HL-60/S4 treated with retinoic acid at 250 ng/mL for 4 days and 3 days (cell line): ENCODE measurements around the gene UBAC2.

ENCODE experiments used
- in situ Hi-C: fragments of 300-500 bp; cut with MboI; formaldehyde crosslinking; loops from 2 replicates; pipeline ENCODE4 v1.7.0; 2022; ENCODE audit warnings: low sequenced_read_pairs

UBAC2 gene

GRCh38 chr13:99370481-99371275 is 170.0 kb downstream of the UBAC2 start:
- in situ Hi-C loops = no loop called here

- in situ Hi-C loops = no loop called here
Observed at GRCh38 chr13:99371956-99372355, 171.3 kb downstream of the UBAC2 start.

DNA sequence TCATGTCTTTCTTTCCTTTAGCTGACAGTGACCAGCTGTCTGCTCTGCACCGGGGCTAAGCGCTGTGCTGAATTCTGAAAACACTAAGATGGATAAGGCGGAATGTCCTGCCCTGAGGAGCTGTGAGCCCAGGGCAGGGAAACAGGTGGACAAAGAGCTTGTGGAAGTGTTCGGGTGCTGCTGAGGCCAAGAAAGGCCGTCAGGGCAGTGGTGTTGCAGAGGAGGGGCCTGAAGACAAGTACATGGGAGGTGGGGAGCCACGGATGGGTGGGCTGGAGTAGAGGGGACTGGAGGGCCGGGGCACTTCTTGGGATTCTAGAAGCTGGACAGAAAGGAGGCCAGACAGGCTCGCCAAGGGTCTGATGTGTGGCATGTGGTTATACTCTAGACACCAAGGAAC is 172.8 kb downstream of the UBAC2 start:
- in situ Hi-C loops = no loop called here

DNA sequence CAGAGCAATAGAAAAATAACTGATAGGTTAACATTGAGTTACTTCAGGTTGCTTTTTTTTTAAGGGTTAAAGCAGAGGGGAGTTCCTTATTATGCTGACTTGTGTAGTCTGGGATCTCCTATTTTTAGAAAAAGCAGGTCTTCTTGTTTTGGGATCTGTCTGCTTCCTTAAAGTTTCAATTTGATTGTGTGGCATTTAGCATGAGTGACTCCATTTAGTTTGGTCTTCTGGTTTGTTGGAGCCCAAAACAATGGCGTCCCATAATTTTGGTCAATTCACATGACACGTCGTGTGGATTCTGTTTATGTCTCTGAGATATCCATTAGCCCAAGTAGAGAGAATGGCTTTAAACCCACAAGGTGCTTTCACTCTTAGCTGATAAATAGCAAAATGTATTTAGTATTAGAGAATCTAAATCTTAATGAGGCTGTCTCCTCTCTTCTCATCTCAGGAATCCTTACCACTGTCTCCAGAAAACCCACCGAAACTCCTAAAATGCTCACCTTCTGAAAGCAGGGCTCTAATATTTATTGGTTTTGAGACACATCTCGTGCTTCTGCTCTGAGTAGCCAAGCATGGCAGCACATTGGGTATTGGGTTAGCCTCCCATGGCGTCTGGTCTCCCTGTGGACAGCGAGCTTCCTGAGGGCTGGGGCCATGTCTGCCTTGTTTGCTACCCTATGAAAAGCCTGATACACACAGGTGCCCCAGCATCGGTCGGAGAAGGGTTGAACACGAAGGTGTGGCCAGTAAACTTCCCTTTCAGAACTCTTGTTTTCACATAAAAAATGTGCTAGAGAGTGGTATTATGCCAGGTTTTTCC is 173.7 kb downstream of the UBAC2 start:
- in situ Hi-C loops = no loop called here

GRCh38 chr13:99374994-99375737 is 174.5 kb downstream of the UBAC2 start:
- in situ Hi-C loops = no loop called here

GRCh38 chr13:99375738-99376080 is 175.1 kb downstream of the UBAC2 start:
- in situ Hi-C loops = no loop called here

DNA sequence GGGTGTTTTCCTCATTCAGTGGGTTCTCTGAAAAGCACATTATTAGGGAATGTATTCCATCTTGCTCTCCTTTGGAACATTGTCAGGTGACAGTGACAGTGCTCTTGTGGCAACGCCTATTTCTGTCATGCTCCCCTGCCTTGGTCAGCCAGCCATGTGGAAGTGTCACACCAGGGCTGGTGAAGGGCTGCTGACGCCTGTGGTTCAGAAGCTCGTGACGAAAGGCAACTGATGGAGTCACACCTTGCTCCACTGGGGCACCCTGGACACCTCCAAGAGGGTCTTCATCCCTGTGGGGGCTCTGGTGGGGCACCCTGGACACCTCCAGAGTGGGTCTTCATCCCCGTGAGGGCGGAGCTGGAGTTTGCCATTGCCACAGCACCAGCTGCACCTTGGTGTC is 175.5 kb downstream of the UBAC2 start:
- in situ Hi-C loops = no loop called here

DNA sequence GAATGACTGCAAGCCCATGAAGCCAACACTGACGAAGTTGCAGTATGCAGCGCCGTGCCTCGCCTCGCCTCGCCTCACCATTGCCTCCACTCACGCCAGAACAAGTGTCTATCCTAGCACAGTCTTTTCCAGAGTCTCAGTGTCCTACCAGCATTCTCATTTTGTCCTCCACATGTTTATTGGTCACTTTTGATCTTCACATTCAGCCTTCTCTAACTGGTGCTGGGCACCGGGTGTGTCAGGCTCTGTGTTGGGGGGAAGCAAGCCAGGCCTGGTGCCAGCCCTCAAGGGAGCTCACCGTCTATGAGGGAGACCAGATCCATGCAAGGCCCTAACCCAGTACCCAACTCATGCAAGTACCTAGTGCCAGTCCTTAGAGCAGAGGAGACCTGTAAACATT is 176.3 kb downstream of the UBAC2 start:
- in situ Hi-C loops = no loop called here

GRCh38 chr13:99377641-99378040 is 177.0 kb downstream of the UBAC2 start:
- in situ Hi-C loops = no loop called here

- in situ Hi-C loops = no loop called here
Observed at GRCh38 chr13:99378985-99379733, 178.5 kb downstream of the UBAC2 start.

DNA sequence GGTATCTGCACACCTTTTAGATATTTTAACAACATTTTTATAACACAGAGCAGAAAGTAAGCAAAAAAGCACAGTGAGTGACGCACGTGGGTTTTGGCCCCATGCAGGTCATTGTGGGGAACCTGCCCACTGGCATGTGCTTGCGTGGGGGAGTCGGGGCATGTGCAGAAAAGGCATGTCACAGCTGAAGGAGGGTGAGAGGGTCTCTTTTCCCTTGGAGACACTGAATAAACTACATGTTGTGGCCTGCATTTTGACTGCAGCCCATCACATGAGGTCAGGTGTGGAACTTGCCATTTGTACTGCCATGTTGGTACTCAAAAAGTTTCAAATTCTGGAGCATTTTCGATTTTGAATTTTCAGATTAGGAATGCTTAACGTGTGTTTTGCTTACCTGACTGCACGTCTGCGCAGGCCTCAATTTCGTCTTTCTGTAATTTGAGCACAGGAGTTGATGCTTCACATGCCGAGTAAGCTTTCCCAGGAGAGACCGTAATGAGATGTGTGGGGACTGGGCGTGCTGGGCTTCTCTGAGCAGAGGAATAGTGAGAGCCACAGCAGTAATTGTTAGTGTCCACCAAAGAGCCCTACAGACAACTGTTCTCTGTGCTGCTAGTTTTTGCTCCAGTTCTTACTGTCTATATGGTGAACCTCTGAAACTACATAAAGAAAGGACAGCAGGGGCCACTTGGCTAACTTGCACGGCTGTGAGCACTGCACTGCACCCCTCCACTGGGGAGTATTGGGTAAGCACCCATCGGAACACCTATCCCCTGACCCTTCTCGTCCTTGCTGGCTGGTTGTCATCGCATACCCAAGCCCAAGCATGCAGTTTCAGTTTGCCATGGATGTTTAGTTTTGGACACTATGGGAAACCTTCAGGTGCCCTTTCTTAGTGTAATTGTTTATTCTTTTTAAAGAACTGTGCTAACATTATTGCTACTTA is 179.5 kb downstream of the UBAC2 start:
- in situ Hi-C loops = no loop called here

DNA sequence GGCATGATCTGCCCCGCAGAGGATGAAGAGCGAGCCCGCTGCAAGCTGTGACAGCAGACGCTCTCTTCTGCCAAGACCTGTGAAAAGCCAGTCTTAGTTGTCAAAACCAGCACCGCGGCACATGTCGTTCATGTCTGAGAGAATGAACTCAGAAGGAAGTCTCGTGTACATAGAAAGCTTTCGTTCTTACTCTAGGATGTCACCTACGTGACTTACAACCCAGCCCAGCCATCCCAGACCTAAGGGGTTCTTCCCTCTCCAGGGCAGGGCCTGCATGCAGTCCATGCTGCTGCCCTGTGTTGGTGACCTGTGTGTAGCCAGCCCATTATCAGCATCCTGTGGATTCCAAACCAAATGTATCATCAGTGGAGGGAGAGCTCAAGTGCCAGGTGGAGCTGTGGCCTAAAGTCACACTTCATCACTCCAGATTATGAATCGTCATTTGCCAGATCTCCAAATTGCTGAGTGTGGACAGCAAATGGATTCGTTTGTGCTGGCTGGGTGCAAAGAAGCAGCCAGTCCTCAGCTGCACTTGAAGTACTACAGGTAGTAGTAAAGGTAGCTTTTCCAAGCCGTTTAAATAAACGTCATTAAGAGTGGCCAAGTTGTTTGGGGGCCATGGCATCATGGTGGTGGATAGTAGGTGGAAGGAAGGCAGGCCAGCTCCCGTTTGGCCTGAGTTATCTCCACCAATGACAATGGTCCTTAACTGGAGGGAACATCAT is 180.4 kb downstream of the UBAC2 start:
- in situ Hi-C loops = no loop called here

DNA sequence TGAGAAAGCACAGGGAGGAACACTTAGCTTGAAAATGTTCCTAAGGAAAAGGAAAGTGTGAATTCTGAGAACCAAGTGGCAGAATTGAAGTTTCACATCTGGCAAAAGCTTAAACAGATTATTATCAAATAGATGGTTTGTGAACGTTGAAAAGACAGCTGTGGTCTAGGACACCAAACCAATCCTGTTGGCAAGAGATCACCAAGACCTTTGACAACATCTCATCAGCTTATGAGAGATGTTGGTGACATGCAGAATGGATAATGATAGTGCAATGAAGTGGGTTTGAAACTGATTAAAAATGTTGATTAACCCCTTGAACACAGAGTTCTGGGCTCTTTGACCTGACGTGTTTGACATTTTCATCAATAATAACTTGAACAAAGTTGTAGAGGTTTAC is 181.1 kb downstream of the UBAC2 start:
- in situ Hi-C loops = no loop called here

GRCh38 chr13:99382428-99383133 is 181.9 kb downstream of the UBAC2 start:
- in situ Hi-C loops = no loop called here

- in situ Hi-C loops = no loop called here
Observed at GRCh38 chr13:99383511-99383921, 182.9 kb downstream of the UBAC2 start.

DNA sequence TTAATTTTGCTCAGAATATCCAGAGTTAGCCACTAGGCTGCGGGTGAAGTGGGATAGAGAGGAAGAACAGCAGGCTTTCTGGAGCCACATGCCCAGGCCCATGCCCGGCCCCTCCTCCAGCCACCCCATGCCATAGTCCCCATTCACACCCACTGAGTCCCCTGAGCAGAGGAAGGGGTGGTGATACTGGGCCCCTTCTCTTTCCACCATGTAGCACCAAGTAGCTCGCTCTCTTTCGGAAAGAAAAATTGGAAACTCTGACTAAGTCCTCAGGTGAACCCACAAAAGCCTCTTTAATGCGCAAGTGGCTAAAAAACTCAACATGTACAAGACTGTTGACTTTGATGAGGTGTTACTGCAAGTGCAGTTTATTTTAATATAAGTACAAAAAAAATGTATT is 183.3 kb downstream of the UBAC2 start:
- in situ Hi-C loops = no loop called here

- in situ Hi-C loops = no loop called here
Observed at GRCh38 chr13:99384468-99384867, 183.8 kb downstream of the UBAC2 start.

DNA sequence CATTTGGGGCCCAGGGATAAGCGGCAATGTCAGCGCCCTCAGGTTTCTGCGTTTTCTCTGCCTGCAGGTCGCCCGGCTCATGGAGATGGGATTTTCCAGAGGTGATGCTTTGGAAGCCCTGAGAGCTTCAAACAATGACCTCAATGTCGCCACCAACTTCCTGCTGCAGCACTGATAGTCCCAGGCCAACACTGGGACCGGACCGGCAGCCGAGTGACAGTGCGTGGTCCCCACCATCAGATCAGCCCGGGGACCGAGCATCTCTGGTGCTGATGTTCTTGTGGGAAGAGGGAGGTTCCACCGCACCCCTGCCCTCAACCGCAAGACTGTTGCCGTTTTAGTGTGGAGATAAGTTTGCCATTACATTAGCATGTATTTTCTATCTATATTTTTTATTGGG is 184.5 kb downstream of the UBAC2 start:
- in situ Hi-C loops = loop anchor here (5.0 kb wide), 1 partner anchor 52 kb away; no protein-coding TSS in a partner anchor
